K562 (cell line): ENCODE data around the gene ST7. TPM values are rescaled to one million over a fixed set of nuclear protein-coding genes. Genes with fewer than 3 reads are reported as not detected.
A peak's percentile ranks its signal among the peaks of the same experiment; 100 is the strongest.

ENCODE experiments used
- ATF1 ChIP-seq, 2 experiments: fragments of 450-650 bp in 1 of 2; IDR thresholded peaks; 2 replicates each; pipeline ENCODE4 v1.6.1; 2016; ENCODE audit warnings: missing compliant biosample characterization in 1 of 2, missing genetic modification characterization in 1 of 2
- E2F4 ChIP-seq: sonication (generic); formaldehyde crosslinking; IDR thresholded peaks from 2 replicates; pipeline ENCODE4 v1.8.0; 2022; ENCODE audit warnings: mild to moderate bottlenecking, low read depth, missing genetic modification reagents
- FOXK2 ChIP-seq, 2 experiments: fragments of 450-650 bp; IDR thresholded peaks in 1 of 2; conservative IDR thresholded peaks in 1 of 2; 2 replicates each; pipeline ENCODE4 v1.6.1; 2016; ENCODE audit warnings: low read depth in 2 of 2, mild to moderate bottlenecking in 1 of 2
- GATA2 ChIP-seq: sonication (generic); formaldehyde crosslinking; IDR thresholded peaks from 2 replicates; pipeline ENCODE4 v1.4.0; 2020; ENCODE audit warnings: mild to moderate bottlenecking, missing genetic modification reagents
- HDAC6 ChIP-seq: IDR thresholded peaks from 2 replicates; pipeline ENCODE4 v1.6.1; 2012; ENCODE audit warnings: low read depth, mild to moderate bottlenecking, control low read depth, inconsistent platforms, low read length, moderate library complexity
- ID3 ChIP-seq, 2 experiments: fragments of 250-450 bp in 1 of 2; fragments of 450-650 bp in 1 of 2; sonication (Bioruptor Pico) in 1 of 2; IDR thresholded peaks; 2 replicates each; pipeline versions ENCODE4 v1.6.1 to v1.8.0; 2016 to 2021; ENCODE audit warnings: mild to moderate bottlenecking in 2 of 2, moderate library complexity in 2 of 2, missing compliant biosample characterization in 1 of 2, missing genetic modification characterization in 1 of 2
- MBD2 ChIP-seq: sonication (generic); IDR thresholded peaks from 2 replicates; pipeline ENCODE4 v1.6.1; 2016; ENCODE audit warnings: low read depth, borderline replicate concordance
- MYBL2 ChIP-seq, 2 experiments: fragments of 450-650 bp in 1 of 2; sonication (generic) in 1 of 2; formaldehyde crosslinking in 1 of 2; IDR thresholded peaks; 2 replicates each; pipeline versions ENCODE4 v1.6.1 to v1.8.1; 2017 to 2022; ENCODE audit warnings: borderline replicate concordance in 1 of 2, inconsistent platforms in 1 of 2, low read depth in 1 of 2, mild to moderate bottlenecking in 1 of 2, missing genetic modification reagents in 1 of 2, moderate library complexity in 1 of 2
- NFXL1 ChIP-seq: fragments of 450-650 bp; formaldehyde crosslinking; IDR thresholded peaks from 2 replicates; pipeline ENCODE4 v1.4.0; 2021; ENCODE audit warnings: mild to moderate bottlenecking
- RERE ChIP-seq: sonication (generic); formaldehyde crosslinking; IDR thresholded peaks from 2 replicates; pipeline ENCODE4 v1.8.0; 2023; ENCODE audit warnings: missing genetic modification reagents, mild to moderate bottlenecking, borderline replicate concordance
- TRIM24 ChIP-seq, 2 experiments: fragments of 450-650 bp; IDR thresholded peaks; 2 replicates each; pipeline ENCODE4 v1.6.1; 2016
- ZNF316 ChIP-seq: fragments of 450-650 bp; IDR thresholded peaks from 2 replicates; pipeline ENCODE4 v1.6.1; 2016
- ZNF398 ChIP-seq: fragments of 250-450 bp; sonication (Bioruptor Pico); IDR thresholded peaks from 2 replicates; pipeline ENCODE4 v1.8.0; 2021; ENCODE audit warnings: moderate library complexity, mild to moderate bottlenecking, inconsistent platforms
- ZNF408 ChIP-seq: fragments of 250-450 bp; sonication (Bioruptor Pico); IDR thresholded peaks from 2 replicates; pipeline ENCODE4 v1.4.0; 2020; ENCODE audit warnings: low read depth, mild to moderate bottlenecking, moderate library complexity
- polyA plus RNA-seq, 8 experiments: library from polyadenylated mRNA; depleted of rRNA in 4 of 8; stranded (reverse) in 5 of 8; unstranded in 3 of 8; fragments of >200 nt; fragmentation: Nextera tagmentation in 2 of 8; fragmentation: Illumina TruSeq in 1 of 8; extraction: Ambion mirVana in 2 of 8; extraction: Trizol in 1 of 8; gene quantifications; 2 replicates each; pipeline versions ENCODE4 v1.2.1 to v1.2.3, GENCODE V29; 2011 to 2014; ENCODE audit warnings: inconsistent platforms in 1 of 8, missing spikeins in 1 of 8
- total RNA-seq, 7 experiments: library from RNA; depleted of rRNA in 6 of 7; stranded (reverse); fragments of >200 nt in 6 of 7; fragmentation: Illumina TruSeq in 2 of 7; extraction: Trizol in 2 of 7; gene quantifications; 2 replicates each; pipeline versions ENCODE4 v1.2.1 to v1.2.3, GENCODE V29; 2011 to 2021; ENCODE audit warnings: low replicate concordance in 1 of 7

Gene ST7
- total and polyA plus RNA-seq, 9 of the 15 experiments (the other 6 are each of a cell fraction or from before 2014, with no cell fraction given), result 23.9 to 56.3 (median 36.9) TPM

- TF ChIP-seq HDAC6 (no peak), ZNF316 (peak; percentile 33; the same call in 1 of the 2 replicates), NFXL1 (CRISPR knock-in tag) (no peak), GATA2 (CRISPR knock-in tag) (no peak), MYBL2 (IDR thresholded peaks at IDR 0.05; ENCODE audit: low read depth) (no peak), MYBL2 (CRISPR knock-in tag; IDR thresholded peaks at IDR 0.05; ENCODE audit: borderline replicate concordance) (no peak), ATF1 (CRISPR knock-in tag; IDR thresholded peaks at IDR 0.05) (no peak), ATF1 (tag; IDR thresholded peaks at IDR 0.05) (no peak), FOXK2 (conservative IDR thresholded peaks at IDR 0.05 in 1 of 2, IDR thresholded peaks at IDR 0.05 in 1 of 2; ENCODE audit: low read depth in 2 of 2) (no peak; a peak in 1 of 4 replicates), MBD2 (no peak), ZNF408 (CRISPR knock-in tag) (no peak), ID3 (CRISPR knock-in tag; IDR thresholded peaks at IDR 0.05) (no peak), ID3 (tag; IDR thresholded peaks at IDR 0.05) (no peak), ZNF398 (CRISPR knock-in tag) (no peak), TRIM24 (IDR thresholded peaks at IDR 0.05) (no peak), E2F4 (CRISPR knock-in tag) (no peak), RERE (no peak)
These were observed 92.8 kb downstream of the ST7 start (continued) for GRCh38 chr7:117045927-117046710.
